Gastroesophageal sphincter (tissue), 4 donors: ENCODE results near the gene CC2D2A. TPM values are rescaled to one million over a fixed set of nuclear protein-coding genes. Genes with fewer than 3 reads are reported as not detected.

Experiments
- ATAC-seq: fragments of 150-250 bp; one replicate; pipeline ENCODE4 v1.9.1; 2016; ENCODE audit warnings: mild to moderate bottlenecking, moderate library complexity
- H3K27ac ChIP-seq, 4 donors: fragments of 200-600 bp; sonication (generic) in 3 of 4; 1 replicate in 3 of 4; 2 replicates in 1 of 4; pipeline ENCODE4 v1.5.1; 2016 to 2019
- H3K27me3 ChIP-seq: fragments of 200-600 bp; sonication (generic); one replicate; pipeline ENCODE4 v1.5.1; 2019
- H3K36me3 ChIP-seq, 2 donors: fragments of 200-600 bp; sonication (generic); one replicate each; pipeline ENCODE4 v1.5.1; 2019; ENCODE audit warnings: control low read depth in 1 of 2
- H3K4me1 ChIP-seq, 3 donors: fragments of 200-600 bp; sonication (generic); 1 replicate in 2 of 3; 2 replicates in 1 of 3; pipeline ENCODE4 v1.5.1; 2016 to 2019; ENCODE audit warnings: control low read depth in 2 of 3
- H3K4me3 ChIP-seq, 2 donors: fragments of 200-600 bp; sonication (generic); one replicate each; pipeline ENCODE4 v1.5.1; 2019; ENCODE audit warnings: mild to moderate bottlenecking in 1 of 2, moderate library complexity in 1 of 2
- H3K9me3 ChIP-seq, 3 donors: fragments of 200-600 bp; sonication (generic); one replicate each; pipeline ENCODE4 v1.5.1; 2017 to 2019; ENCODE audit warnings: control low read depth in 2 of 3
- CTCF ChIP-seq, 4 experiments: fragments of 200-600 bp in 2 of 4; fragments of 450-650 bp in 2 of 4; sonication (generic) in 1 of 4; IDR thresholded peaks; one replicate each; pipeline ENCODE4 v1.5.1; 2017 to 2019; ENCODE audit warnings: antibody characterized with exemption in 4 of 4, mild to moderate bottlenecking in 2 of 4, moderate library complexity in 2 of 4
- EP300 ChIP-seq: sonication (generic); formaldehyde crosslinking; IDR thresholded peaks from one replicate; pipeline ENCODE4 v1.6.1; 2017; ENCODE audit warnings: antibody characterized with exemption, mild to moderate bottlenecking
- POLR2A ChIP-seq, 2 donors: fragments of 450-650 bp; IDR thresholded peaks; one replicate each; pipeline ENCODE4 v1.6.1; 2017; ENCODE audit warnings: antibody characterized with exemption in 2 of 2, mild to moderate bottlenecking in 2 of 2, moderate library complexity in 1 of 2
- POLR2AphosphoS5 ChIP-seq: sonication (generic); formaldehyde crosslinking; IDR thresholded peaks from one replicate; pipeline ENCODE4 v1.6.1; 2017; ENCODE audit warnings: antibody characterized with exemption
- WGBS, 2 donors: methylation state at CpG; one replicate each; pipeline ENCODE4 v1.1.5; 2018; ENCODE audit warnings: low coverage in 1 of 2; 5-methylcytosine and 5-hydroxymethylcytosine counted together
- total RNA-seq, 4 donors: library from RNA; depleted of rRNA; stranded (reverse); fragments of >200 nt; gene quantifications; one replicate each; pipeline ENCODE4 v1.1.0, GENCODE V29; 2016

Gene CC2D2A
- total RNA-seq, 4 donors from 2014 or later = 31.8 to 80.5 (median 58.0) TPM

GRCh38 chr4:15558561-15558960 lies 88.9 kb downstream of the CC2D2A start:
- TF ChIP-seq EP300 (no peak), CTCF (IDR thresholded peaks at IDR 0.05) (no peak), POLR2A (IDR thresholded peaks at IDR 0.05) (no peak), POLR2AphosphoS5 (no peak)
- no peaks in the 10 kb centered on the region for H3K9me3 ChIP-seq
- no peaks in the 10 kb centered on the region for H3K27me3 ChIP-seq
- H3K4me1 ChIP-seq = peaks cover 0 to 13% (median 0%) of the 10 kb centered on the region in 3 donors
- no peak overlapping the region for H3K4me3 ChIP-seq
- peaks cover 0 to 87% of the 10 kb centered on the region in 2 donors for H3K36me3 ChIP-seq
- 63 to 71% methylated on average over 1 of the region's 2 CpGs for WGBS, 2 donors
- ATAC-seq = no peak
- H3K27ac ChIP-seq = no peak overlapping the region

- WGBS, 2 donors = 24 to 25% methylated on average over 2 to 3 of the region's 3 CpGs
- Histone ChIP-seq H3K36me3 (peaks cover 0 to 87% of the 10 kb centered on the region in 2 donors), H3K4me1 (peaks cover 0 to 13% (median 0%) of the 10 kb centered on the region in 3 donors), H3K27ac (no peak overlapping the region), H3K4me3 (no peak overlapping the region), H3K27me3 (no peaks in the 10 kb centered on the region), H3K9me3 (no peaks in the 10 kb centered on the region)
- no peak for ATAC-seq
- TF ChIP-seq POLR2AphosphoS5 (peak; percentile 5), CTCF (IDR thresholded peaks at IDR 0.05) (no peak)
These were observed 92.4 kb downstream of the CC2D2A start for GRCh38 chr4:15562114-15562513.

DNA sequence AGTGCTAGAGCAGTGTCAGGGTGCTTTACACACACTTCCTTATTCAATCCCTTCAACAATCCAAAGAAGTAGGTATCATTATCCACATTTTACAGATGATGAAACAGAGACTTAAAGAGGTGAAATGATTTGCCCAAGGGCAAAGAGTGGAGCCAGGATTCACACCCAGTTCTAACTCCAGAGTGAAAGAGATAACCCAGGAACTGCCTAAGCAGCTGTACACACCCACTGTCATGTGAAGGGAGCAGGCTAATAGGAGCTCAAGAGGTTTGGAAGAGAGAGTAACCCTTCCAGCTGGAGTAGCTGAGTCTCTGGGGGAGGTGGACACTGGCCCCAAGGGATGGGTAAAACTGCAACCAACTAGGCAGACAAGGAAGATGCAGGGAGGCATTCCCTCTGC lies 92.9 kb downstream of the CC2D2A start:
- no peak overlapping the region for H3K27ac ChIP-seq
- H3K27me3 ChIP-seq = no peaks in the 10 kb centered on the region
- no peaks in the 10 kb centered on the region for H3K9me3 ChIP-seq
- H3K4me3 ChIP-seq = no peak overlapping the region
- H3K4me1 ChIP-seq = peaks cover 0 to 13% (median 0%) of the 10 kb centered on the region in 3 donors
- H3K36me3 ChIP-seq = peaks cover 0 to 87% of the 10 kb centered on the region in 2 donors
- no peak for ATAC-seq
- no peak for TF ChIP-seq EP300
- TF ChIP-seq CTCF (IDR thresholded peaks at IDR 0.05) = no peak
- no peak for TF ChIP-seq POLR2A (IDR thresholded peaks at IDR 0.05)
- no peak for TF ChIP-seq POLR2AphosphoS5

- TF ChIP-seq POLR2AphosphoS5 = no peak
- no peak for TF ChIP-seq CTCF (IDR thresholded peaks at IDR 0.05)
- no peak for TF ChIP-seq POLR2A (IDR thresholded peaks at IDR 0.05)
- H3K9me3 ChIP-seq = no peaks in the 10 kb centered on the region
- no peak for ATAC-seq
- no peaks in the 10 kb centered on the region for H3K27me3 ChIP-seq
- H3K4me3 ChIP-seq = no peak overlapping the region
- H3K36me3 ChIP-seq = peaks cover 0 to 89% of the 10 kb centered on the region in 2 donors
- no peak overlapping the region for H3K27ac ChIP-seq
- H3K4me1 ChIP-seq = peaks cover 0 to 13% (median 0%) of the 10 kb centered on the region in 3 donors
- WGBS, 2 donors = 37 to 65% methylated on average over 3 to 4 of the region's 6 CpGs
These were observed 94.2 kb downstream of the CC2D2A start for GRCh38 chr4:15563871-15564270.

GRCh38 chr4:15568821-15569220 lies 99.1 kb downstream of the CC2D2A start:
- H3K4me3 ChIP-seq = no peak overlapping the region
- no peaks in the 10 kb centered on the region for H3K4me1 ChIP-seq
- peaks cover 0 to 92% of the 10 kb centered on the region in 2 donors for H3K36me3 ChIP-seq
- no peaks in the 10 kb centered on the region for H3K9me3 ChIP-seq
- no peaks in the 10 kb centered on the region for H3K27me3 ChIP-seq
- no peak overlapping the region for H3K27ac ChIP-seq
- ATAC-seq = no peak
- TF ChIP-seq CTCF (IDR thresholded peaks at IDR 0.05) (no peak), POLR2AphosphoS5 (no peak), POLR2A (IDR thresholded peaks at IDR 0.05) (no peak)
